KBM-7 (cell line): ENCODE measurements around the gene ARHGEF4.

Experiments
- DNase-seq: peaks from one replicate; pipeline ENCODE4 v3.0.0-alpha.2; 2015
- in situ Hi-C: fragments of 300-500 bp; cut with MboI; formaldehyde crosslinking; loops from 2 replicates; pipeline ENCODE4 v1.14.3; 2020; ENCODE audit warnings: low sequenced_read_pairs, low pct_unique_long_range_greater_than_20kb, mixed read lengths

The ARHGEF4 gene

GRCh38 chr2:130848526-130849210, 12.0 kb downstream of the ARHGEF4 start:
- in situ Hi-C loops = no loop called here
- no peak for DNase-seq

- DNase-seq = no peak
Observed at GRCh38 chr2:130849896-130850787, 13.4 kb downstream of the ARHGEF4 start.

GRCh38 chr2:130850788-130851623, 14.3 kb downstream of the ARHGEF4 start:
- in situ Hi-C loops = no loop called here
- no peak for DNase-seq

More at GRCh38 chr2:130849896-130850787, 13.4 kb downstream of the ARHGEF4 start:
- in situ Hi-C loops = no loop called here

GRCh38 chr2:130851624-130852382, 15.1 kb downstream of the ARHGEF4 start:
- in situ Hi-C loops = no loop called here
- no peak for DNase-seq

DNA sequence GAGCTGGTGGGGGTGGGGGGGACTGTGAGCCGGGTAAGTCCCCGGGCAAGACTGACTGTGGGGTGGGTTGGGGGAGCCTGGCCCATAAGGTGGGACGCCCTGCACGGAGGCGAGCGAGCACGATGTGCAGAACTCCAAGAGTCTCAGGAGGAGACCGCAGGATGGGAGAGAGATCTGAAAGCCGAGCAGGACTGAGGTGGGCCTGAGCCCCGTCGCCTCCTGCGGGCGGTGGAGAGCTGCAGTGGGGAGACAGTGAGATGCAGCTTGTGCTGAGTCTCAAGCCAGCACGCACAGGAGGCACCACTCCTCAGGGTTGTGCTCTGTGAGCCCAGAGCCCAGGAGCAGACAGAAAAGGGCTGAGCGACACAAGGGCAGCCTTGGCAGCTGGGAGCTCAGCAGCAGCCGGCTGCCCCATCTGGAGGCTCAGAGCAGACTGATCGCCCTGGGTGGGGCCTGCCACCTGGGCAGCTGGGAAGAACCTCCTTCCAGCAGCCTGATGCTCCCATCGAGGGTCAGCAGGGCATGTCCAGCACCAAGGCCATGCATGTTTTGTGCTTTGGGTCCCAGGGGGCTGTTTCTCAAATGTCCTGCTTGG, 15.9 kb downstream of the ARHGEF4 start:
- DNase-seq = no peak
- in situ Hi-C loops = no loop called here

GRCh38 chr2:130853391-130853790, 16.7 kb downstream of the ARHGEF4 start:
- in situ Hi-C loops = no loop called here

DNA sequence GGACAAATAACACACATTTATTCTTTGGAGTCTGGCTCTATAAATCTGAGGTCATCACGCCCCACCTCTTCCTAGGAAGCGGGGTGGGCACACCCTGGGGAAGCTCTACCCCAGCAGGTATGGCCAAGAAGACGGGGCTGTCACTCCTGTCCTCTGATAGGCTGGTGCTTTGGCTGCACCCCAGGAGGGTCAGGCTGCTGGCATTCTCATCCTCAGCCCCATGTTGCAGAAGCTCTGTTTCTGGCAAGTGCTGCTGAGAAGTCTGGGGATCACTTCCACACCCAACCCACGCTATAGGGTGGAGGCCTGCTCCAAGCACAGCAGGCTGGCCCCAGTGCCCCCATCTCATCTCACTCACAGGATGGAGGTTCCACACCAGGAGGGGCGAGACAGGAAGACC, 17.6 kb downstream of the ARHGEF4 start:
- DNase-seq = no peak
- in situ Hi-C loops = no loop called here

More at GRCh38 chr2:130853391-130853790, 16.7 kb downstream of the ARHGEF4 start:
- DNase-seq = no peak

DNA sequence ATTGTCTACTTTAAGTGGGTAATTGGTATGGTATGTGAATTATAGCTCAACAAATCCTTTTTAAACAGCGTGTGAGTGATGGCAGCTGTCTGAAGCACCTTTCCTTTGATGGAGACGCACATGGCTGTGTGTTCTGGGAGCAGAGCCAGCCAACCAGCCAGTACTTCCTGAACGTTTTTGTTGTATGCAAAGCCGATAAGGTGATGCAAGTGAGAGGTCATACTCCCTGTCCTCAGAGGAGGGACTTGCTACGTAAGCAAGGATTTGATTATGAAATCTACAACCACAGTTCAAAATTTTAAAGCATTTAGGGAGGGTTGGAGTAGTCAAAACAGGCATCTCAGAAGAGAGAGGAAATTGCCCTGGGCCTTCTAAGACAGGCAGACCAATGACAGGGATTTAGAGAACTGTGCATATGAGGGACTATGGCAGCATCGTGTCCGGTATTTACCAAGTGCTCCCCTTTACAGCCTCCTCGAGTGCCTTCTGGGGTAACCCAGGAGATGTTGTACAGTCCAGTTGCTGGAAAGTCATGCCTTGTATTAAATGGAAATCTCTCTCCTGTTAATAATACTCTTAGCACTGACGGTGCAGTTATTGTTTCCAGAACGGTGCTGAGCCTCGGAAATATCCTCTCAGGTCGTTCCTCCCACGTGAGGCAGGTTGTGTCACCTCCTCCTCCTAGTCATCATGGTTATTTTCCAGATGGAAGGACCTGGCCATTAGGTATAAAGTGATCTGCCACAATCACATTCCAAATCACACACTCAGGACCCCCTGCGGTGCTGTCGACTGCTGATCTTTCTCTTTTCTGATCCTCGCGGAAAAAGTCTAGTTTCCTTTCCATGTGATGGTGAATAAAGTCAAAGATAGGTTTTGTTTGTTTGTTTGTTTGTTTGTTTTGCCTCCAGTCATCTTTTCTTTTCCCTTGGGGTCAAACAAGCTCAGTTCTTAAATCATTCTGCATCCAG, 28.4 kb downstream of the ARHGEF4 start:
- in situ Hi-C loops = no loop called here

GRCh38 chr2:130869441-130870160, 32.9 kb downstream of the ARHGEF4 start:
- no peak for DNase-seq
- in situ Hi-C loops = no loop called here

More for the DNA sequence above, 28.4 kb downstream of the ARHGEF4 start:
- DNase-seq = peak; percentile 13

DNA sequence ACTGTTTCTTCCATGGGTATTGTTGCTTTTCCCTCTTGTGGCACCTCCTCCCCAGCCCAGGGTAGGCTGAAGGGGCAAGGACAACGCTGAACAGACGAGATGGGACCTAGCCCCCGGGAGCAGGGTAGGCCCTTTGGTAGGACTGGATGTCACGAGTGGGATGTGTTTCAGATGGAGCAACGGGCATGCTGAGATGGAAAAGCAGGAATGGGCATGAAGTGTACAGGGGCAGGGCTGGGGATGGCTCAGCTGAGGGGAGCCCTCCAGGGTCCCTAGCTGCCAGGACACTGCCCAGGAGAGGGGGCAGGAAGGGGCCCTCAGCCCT, 33.4 kb downstream of the ARHGEF4 start:
- no peak for DNase-seq
- in situ Hi-C loops = no loop called here

DNA sequence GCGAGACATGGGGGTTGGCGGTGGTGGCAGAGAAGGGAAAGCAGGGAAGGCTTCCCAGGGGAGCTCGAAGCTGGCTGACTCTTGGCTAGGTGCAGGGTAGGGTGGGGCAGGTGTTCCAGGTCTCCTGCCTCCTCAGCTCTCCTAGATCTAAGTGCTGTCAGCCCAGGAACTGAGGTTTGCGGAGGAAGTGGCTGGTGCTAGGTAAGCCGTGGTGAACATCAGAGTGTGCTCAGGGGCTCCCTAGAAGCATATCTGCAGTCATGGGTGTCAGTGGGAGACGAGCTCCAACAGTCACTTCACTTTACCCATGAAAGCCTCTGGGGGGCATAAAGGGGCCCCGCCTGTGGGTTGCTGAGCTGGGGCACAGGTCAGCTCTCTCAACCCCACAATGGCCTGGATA, 34.1 kb downstream of the ARHGEF4 start:
- in situ Hi-C loops = no loop called here
- no peak for DNase-seq

GRCh38 chr2:130871843-130872740, 35.4 kb downstream of the ARHGEF4 start:
- in situ Hi-C loops = no loop called here
- DNase-seq = no peak

DNA sequence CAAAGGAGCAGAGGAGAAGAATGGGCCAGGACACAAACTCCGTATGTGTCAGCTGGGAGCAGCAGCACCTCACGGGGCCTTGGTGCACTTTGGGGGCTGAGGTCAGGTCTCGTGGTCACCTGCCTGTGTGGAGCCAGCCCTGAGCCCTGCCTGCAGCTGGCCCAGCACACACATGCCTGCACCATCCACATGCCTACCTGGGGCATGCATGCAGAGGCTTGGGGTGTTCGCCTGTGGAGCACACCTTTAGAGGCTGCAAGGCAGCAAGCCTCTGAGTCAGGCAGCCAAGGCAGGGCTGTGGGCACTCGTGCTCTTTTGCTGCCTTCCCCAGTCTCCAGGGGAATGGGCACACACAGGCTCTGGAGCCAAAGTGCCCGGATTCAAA, 36.0 kb downstream of the ARHGEF4 start:
- in situ Hi-C loops = no loop called here
- no peak for DNase-seq

DNA sequence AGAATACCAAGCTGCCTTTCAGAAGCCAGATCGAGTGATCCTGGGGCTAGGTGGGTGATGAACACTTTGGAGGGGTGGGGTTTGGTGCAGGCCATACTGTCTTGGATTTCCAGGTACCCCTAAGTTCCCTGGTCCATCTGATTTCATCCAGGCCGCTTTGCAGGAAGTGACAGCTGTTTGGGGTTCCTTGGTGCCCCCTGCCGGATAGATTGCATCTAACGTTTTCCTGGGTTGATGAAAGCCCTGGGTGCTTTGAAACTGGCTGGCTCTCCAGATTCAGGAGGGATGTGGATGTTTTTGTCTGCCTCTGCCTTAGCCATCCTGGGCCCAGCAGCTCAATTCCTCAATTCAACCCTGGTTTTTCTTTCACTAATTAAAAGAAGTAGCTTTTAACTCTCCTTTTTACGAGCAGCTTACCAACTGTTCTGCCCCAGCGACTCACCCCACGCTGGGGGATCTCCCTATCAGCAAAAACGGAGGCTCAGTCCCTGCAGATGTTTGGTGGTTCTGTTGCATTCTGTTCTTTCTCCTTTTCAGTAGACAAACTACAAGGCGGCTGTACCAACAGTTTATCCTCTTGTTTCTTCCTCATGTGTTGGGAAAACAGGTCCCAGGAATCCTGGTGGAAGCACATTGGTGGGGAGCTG, 37.1 kb downstream of the ARHGEF4 start:
- DNase-seq = peak; percentile 61
- in situ Hi-C loops = no loop called here

DNA sequence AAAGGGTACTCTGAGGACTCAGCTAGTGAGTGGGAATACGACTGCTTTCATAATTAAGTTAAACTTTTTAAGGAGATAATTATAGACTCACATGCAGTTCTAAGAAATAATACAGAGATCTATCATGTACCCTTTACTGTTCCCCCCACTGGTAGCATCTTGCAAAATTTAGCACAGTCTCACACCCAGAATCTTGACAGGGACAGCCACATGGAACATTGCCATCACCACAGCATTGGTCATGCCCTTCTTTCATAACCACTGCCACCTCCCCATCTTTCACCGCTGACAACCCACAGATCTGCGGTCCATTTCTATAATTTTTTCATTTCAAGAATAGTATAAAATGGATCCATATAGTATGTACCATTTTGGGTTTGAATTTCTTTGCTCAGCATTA, 37.8 kb downstream of the ARHGEF4 start:
- DNase-seq = no peak
- in situ Hi-C loops = no loop called here

DNA sequence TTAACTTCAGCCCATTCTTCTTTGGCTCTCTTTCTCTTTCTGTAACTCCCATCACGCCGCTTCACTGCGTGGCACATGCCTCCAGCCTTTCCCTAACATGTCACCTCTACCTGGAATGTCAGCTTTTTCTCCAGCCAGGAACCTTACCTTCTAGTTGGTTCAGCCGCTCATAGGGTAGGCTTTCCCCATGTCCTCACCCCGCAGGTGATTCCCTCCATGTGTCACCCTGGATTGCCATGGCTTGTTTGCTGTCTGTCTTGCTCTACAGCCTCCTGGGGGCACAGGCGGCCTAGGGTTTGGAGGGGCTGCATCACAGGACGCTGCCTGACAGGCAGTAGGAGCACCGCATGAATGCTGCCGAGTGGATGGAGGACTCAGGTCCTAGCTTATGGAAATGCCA, 39.2 kb downstream of the ARHGEF4 start:
- in situ Hi-C loops = no loop called here
- no peak for DNase-seq
